Measurements from ENCODE around the gene RXRA. TPM values are rescaled to one million over a fixed set of nuclear protein-coding genes. Genes with fewer than 3 reads are reported as not detected.

Gene RXRA
- total and polyA plus RNA-seq, 2 of the 13 experiments (the other 11 are each of a cell fraction or from before 2014, with no cell fraction given), result 18.9 to 29.2 TPM

DNA sequence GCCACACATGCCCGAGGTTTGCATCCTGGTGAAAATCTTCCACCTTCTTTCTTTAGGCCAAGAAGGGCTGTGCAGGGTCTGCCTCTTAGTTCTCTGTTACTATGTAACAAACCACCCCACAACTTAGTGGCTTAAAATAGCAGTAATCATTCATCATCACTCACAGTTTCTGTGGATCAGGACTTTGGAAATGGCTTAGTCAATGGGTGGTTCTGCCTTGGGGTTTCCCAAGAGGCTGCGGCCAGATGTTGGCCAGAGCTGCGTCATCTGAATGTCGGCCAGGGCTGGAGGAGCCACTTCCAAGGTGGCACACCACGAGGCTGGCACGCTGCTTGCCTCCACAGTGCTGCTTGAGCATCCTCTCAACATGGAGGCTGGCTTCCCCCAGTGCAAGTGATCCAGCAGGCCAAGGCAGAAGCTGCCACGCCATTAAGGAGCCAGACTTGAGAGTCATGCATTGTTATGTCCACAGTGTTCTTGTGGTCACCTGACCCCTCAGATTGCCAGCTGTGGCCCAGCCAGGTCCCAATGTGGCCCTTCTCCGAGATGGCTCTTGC lies 135.2 kb downstream of the RXRA start:
- no TSS peak for BruUV-seq (replicated peaks)
- Histone ChIP-seq H3K4me2 (ENCODE audit: low read depth, low read length) (no peak overlapping the region), H3K4me1 (ENCODE audit: insufficient read depth, low read length) (no peaks in the 10 kb centered on the region), H2AFZ (ENCODE audit: low read length) (no peak overlapping the region), H3K27ac (ENCODE audit: extremely low read length, insufficient read depth, low read length) (no peak overlapping the region), H3K4me3 (replicated peaks in 1 of 3; ENCODE audit: insufficient read depth in 1 of 3, low read depth in 2 of 3, low read length in 3 of 3) (no peak overlapping the region), H3K9ac (ENCODE audit: insufficient read depth, low read depth, low read length) (no peak overlapping the region), H4K20me1 (ENCODE audit: insufficient read depth, low read length) (no peaks in the 10 kb centered on the region), H3K79me2 (ENCODE audit: insufficient read depth, low read length) (no peaks in the 10 kb centered on the region), H3K36me3 (replicated peaks in 1 of 2; ENCODE audit: control insufficient read depth in 1 of 2, insufficient read depth in 2 of 2, low read length in 2 of 2) (no peaks in the 10 kb centered on the region), H3K9me3 (ENCODE audit: low read length) (no peaks in the 10 kb centered on the region), H3K27me3 (ENCODE audit: control insufficient read depth in 1 of 2, insufficient read depth in 2 of 2, low read length in 2 of 2) (peaks cover 2 to 32% of the 10 kb centered on the region in 2 experiments; a peak in 4 of 5 replicates)
- CTCF ChIA-PET (ENCODE audit: low intra/inter-chr PET ratio, low total read pairs), result no interaction called here
- intact Hi-C loops (cut with micrococcal nuclease; ENCODE audit: unreplicated experiment), result no loop called here
- FAIRE-seq (no peak), DNase-seq (ENCODE audit: low spot score) (no peak), ATAC-seq (no peak)
- 41% methylated on average over 7 of the region's 8 CpGs for WGBS (ENCODE audit: low lambda C conversion rate)
- in situ Hi-C loops (cut with HindIII; ENCODE audit: extremely low pct_ligation_motif_present, low pct_unique_long_range_greater_than_20kb), result no loop called here
- no peak for TF ChIP-seq NFIB (CRISPR knock-in tag; IDR thresholded peaks at IDR 0.05; ENCODE audit: borderline replicate concordance)
- no peak for TF ChIP-seq NFYB (CRISPR knock-in tag; IDR thresholded peaks at IDR 0.05)
- no peak for TF ChIP-seq ZNF841 (CRISPR knock-in tag; IDR thresholded peaks at IDR 0.05; ENCODE audit: borderline replicate concordance)
- TF ChIP-seq ZNF17 (CRISPR knock-in tag; IDR thresholded peaks at IDR 0.05), result no peak
- POLR2A ChIA-PET, result no interaction called here

DNA sequence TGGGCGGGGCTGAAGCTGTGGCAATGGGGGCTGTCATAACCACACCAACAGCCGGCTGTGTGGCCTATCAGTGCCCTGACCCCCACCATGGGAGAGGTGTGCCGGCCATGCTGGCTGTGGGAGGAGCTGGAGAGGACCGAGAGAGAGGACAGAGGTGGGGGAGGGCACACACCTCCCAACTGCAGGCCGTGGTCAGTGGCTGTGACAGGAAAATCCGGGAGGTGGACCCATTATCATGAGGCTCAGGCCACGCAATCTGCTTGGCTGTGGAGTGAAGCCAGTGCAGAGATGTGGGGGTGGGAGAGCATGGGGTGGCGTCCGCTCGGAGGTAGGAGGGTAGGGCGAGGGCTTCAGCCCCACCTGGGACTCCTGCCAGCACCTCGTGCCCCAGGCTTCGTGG lies 136.1 kb downstream of the RXRA start:
- ChIA-PET CTCF (ENCODE audit: low intra/inter-chr PET ratio, low total read pairs) (no interaction called here), POLR2A (no interaction called here)
- DNase-seq (ENCODE audit: low spot score) (no peak), ATAC-seq (no peak), FAIRE-seq (no peak)
- no peak overlapping the region for H3K4me3 ChIP-seq (replicated peaks in 1 of 3; ENCODE audit: insufficient read depth in 1 of 3, low read depth in 2 of 3, low read length in 3 of 3)
- no peaks in the 10 kb centered on the region for H3K79me2 ChIP-seq (ENCODE audit: insufficient read depth, low read length)
- no peaks in the 10 kb centered on the region for H4K20me1 ChIP-seq (ENCODE audit: insufficient read depth, low read length)
- no peak overlapping the region for H3K9ac ChIP-seq (ENCODE audit: insufficient read depth, low read depth, low read length)
- intact Hi-C loops (cut with micrococcal nuclease; ENCODE audit: unreplicated experiment), result no loop called here
- no peak overlapping the region for H3K4me2 ChIP-seq (ENCODE audit: low read depth, low read length)
- H3K36me3 ChIP-seq (replicated peaks in 1 of 2; ENCODE audit: control insufficient read depth in 1 of 2, insufficient read depth in 2 of 2, low read length in 2 of 2), result no peaks in the 10 kb centered on the region
- no peak overlapping the region for H3K27ac ChIP-seq (ENCODE audit: extremely low read length, insufficient read depth, low read length)
- H3K9me3 ChIP-seq (ENCODE audit: low read length), result no peaks in the 10 kb centered on the region
- no peak overlapping the region for H2AFZ ChIP-seq (ENCODE audit: low read length)
- H3K27me3 ChIP-seq (ENCODE audit: control insufficient read depth in 1 of 2, insufficient read depth in 2 of 2, low read length in 2 of 2), result peaks cover 2 to 27% of the 10 kb centered on the region in 2 experiments; a peak in 4 of 5 replicates
- in situ Hi-C loops (cut with HindIII; ENCODE audit: extremely low pct_ligation_motif_present, low pct_unique_long_range_greater_than_20kb), result no loop called here
- BruUV-seq (replicated peaks), result no TSS peak
- WGBS (ENCODE audit: low lambda C conversion rate), result 3% methylated on average over 6 of the region's 13 CpGs
- no peaks in the 10 kb centered on the region for H3K4me1 ChIP-seq (ENCODE audit: insufficient read depth, low read length)
- TF ChIP-seq FOXK1 (CRISPR knock-in tag; IDR thresholded peaks at IDR 0.05; ENCODE audit: borderline replicate concordance, low read depth), result no peak
- TF ChIP-seq ZKSCAN5 (CRISPR knock-in tag; IDR thresholded peaks at IDR 0.05), result no peak
- TF ChIP-seq TCF12 (IDR thresholded peaks at IDR 0.05), result no peak
- TF ChIP-seq TCF12 (CRISPR knock-in tag; IDR thresholded peaks at IDR 0.05), result no peak
- TF ChIP-seq GZF1 (CRISPR knock-in tag; IDR thresholded peaks at IDR 0.05), result no peak
- TF ChIP-seq ZBTB10 (CRISPR knock-in tag; IDR thresholded peaks at IDR 0.05; ENCODE audit: borderline replicate concordance), result no peak
- TF ChIP-seq, protein P1, sequence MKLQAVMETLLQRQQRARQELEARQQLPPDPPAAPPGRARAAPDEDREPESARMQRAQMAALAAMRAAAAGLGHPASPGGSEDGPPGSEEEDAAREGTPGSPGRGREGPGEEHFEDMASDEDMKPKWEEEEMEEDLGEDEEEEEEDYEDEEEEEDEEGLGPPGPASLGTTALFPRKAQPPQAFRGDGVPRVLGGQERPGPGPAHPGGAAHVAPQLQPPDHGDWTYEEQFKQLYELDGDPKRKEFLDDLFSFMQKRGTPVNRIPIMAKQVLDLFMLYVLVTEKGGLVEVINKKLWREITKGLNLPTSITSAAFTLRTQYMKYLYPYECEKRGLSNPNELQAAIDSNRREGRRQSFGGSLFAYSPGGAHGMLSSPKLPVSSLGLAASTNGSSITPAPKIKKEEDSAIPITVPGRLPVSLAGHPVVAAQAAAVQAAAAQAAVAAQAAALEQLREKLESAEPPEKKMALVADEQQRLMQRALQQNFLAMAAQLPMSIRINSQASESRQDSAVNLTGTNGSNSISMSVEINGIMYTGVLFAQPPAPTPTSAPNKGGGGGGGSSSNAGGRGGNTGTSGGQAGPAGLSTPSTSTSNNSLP (IDR thresholded peaks at IDR 0.05; ENCODE audit: low read depth, low read length), result no peak
- no peak for TF ChIP-seq NFIC (IDR thresholded peaks at IDR 0.05; ENCODE audit: low read length)
- no peak for TF ChIP-seq KDM1A (CRISPR knock-in tag; IDR thresholded peaks at IDR 0.05)
